Neural progenitor cell (in vitro differentiated cells): Measurements from ENCODE around the gene CUEDC2.

Experiments
- CTCF ChIP-seq: fragments of 200-600 bp; sonication (generic); IDR thresholded peaks from 2 replicates; pipeline ENCODE4 v1.5.1; 2017; ENCODE audit warnings: antibody characterized with exemption, mild to moderate bottlenecking
- EZH2 ChIP-seq: fragments of 200-600 bp; sonication (generic); IDR thresholded peaks from 2 replicates; pipeline ENCODE4 v1.6.1; 2017; ENCODE audit warnings: antibody characterized with exemption, mild to moderate bottlenecking, moderate library complexity
- EZH2phosphoT487 ChIP-seq: fragments of 200-600 bp; sonication (generic); IDR thresholded peaks from 2 replicates; pipeline ENCODE4 v1.6.1; 2017; ENCODE audit warnings: antibody characterized with exemption

- TF ChIP-seq CTCF (no peak), EZH2 (no peak), EZH2phosphoT487 (no peak)
These were observed 35.6 kb downstream of the CUEDC2 start for GRCh38 chr10:102396730-102397151.
